OCI-LY3 (cell line): ENCODE data around the gene SHD.
"Not testable (repeated sequence)": the region's sequence is repeated elsewhere in the genome, so short reads cannot be mapped to it uniquely, and the experiment has no call there.

ENCODE experiments used
- H2AFZ ChIP-seq: fragments of 200-600, 300-600 bp; shearing (Covaris generic); 2 replicates; pipeline ENCODE4 v1.6.0; 2014; ENCODE audit warnings: antibody characterized with exemption, low read depth, low read length
- H3K27ac ChIP-seq: fragments of 200-600, 300-600 bp; sonication (generic); 2 replicates; pipeline ENCODE4 v1.5.1; 2014; ENCODE audit warnings: mild to moderate bottlenecking, low read length, moderate library complexity, mixed read lengths
- H3K27me3 ChIP-seq: fragments of 200-600, 300-600 bp; sonication (generic); 2 replicates; pipeline ENCODE4 v1.6.1; 2014; ENCODE audit warnings: low read depth, low read length, mixed read lengths
- H3K36me3 ChIP-seq: fragments of 200-600, 300-600 bp; sonication (generic); replicated peaks from 2 replicates; pipeline ENCODE3; 2014; ENCODE audit warnings: low read depth, low read length, mixed read lengths
- H3K4me1 ChIP-seq: fragments of 300-600, 200-600 bp; sonication (generic); 2 replicates; pipeline ENCODE4 v1.6.1; 2014; ENCODE audit warnings: low read length, mixed read lengths
- H3K4me2 ChIP-seq: fragments of 200-600, 300-600 bp; sonication (generic); 2 replicates; pipeline ENCODE4 v1.6.1; 2014; ENCODE audit warnings: low read length, mixed read lengths
- H3K4me3 ChIP-seq: fragments of 300-600, 200-600 bp; sonication (generic); 2 replicates; pipeline ENCODE4 v1.5.1; 2014; ENCODE audit warnings: antibody characterized with exemption, mild to moderate bottlenecking, low read length, moderate library complexity
- H3K79me2 ChIP-seq: fragments of 300-600, 200-600 bp; shearing (Covaris generic); 2 replicates; pipeline ENCODE4 v1.6.1; 2014; ENCODE audit warnings: mild to moderate bottlenecking, low read length, mixed read lengths
- H3K9ac ChIP-seq: fragments of 300-600, 200-600 bp; shearing (Covaris generic); 2 replicates; pipeline ENCODE4 v1.6.0; 2014; ENCODE audit warnings: mild to moderate bottlenecking, low read length, moderate library complexity
- H3K9me3 ChIP-seq: fragments of 200-600, 300-600 bp; shearing (Covaris generic); 2 replicates; pipeline ENCODE4 v1.6.1; 2014; ENCODE audit warnings: low read length, mixed read lengths; ENCODE audit not compliant: insufficient read depth
- H4K20me1 ChIP-seq: fragments of 200-600, 300-600 bp; sonication (generic); 2 replicates; pipeline ENCODE4 v1.6.1; 2016; ENCODE audit warnings: low read length, mixed read lengths; ENCODE audit not compliant: insufficient read depth
- CTCF ChIP-seq: fragments of 200-600, 300-600 bp; sonication (generic); IDR thresholded peaks from 2 replicates; pipeline ENCODE4 v1.5.1; 2014; ENCODE audit warnings: antibody characterized with exemption, low read length, low read depth
- EZH2phosphoT487 ChIP-seq: fragments of 200-600 bp; shearing (Covaris generic); IDR thresholded peaks from 2 replicates; pipeline ENCODE4 v1.6.1; 2018; ENCODE audit warnings: antibody characterized with exemption, mixed run types, low read depth

The SHD gene

GRCh38 chr19:4267901-4268815, 10.9 kb upstream of the SHD start:
- Histone ChIP-seq H3K9ac (no peak overlapping the region), H3K27me3 (no peaks in the 10 kb centered on the region), H3K79me2 (no peaks in the 10 kb centered on the region), H3K4me1 (peaks cover 5% of the 10 kb centered on the region; the same call in 1 of the 2 replicates), H3K4me3 (no peak overlapping the region), H3K36me3 (peaks cover 14% of the 10 kb centered on the region), H3K9me3 (no peaks in the 10 kb centered on the region), H3K4me2 (no peak overlapping the region), H2AFZ (no peak overlapping the region), H4K20me1 (no peaks in the 10 kb centered on the region), H3K27ac (no peak overlapping the region)
- no peak for TF ChIP-seq CTCF
- no peak for TF ChIP-seq EZH2phosphoT487

- no peak overlapping the region for H3K4me2 ChIP-seq
- no peaks in the 10 kb centered on the region for H3K79me2 ChIP-seq
- no peak overlapping the region for H3K27ac ChIP-seq
- no peak overlapping the region for H2AFZ ChIP-seq
- H3K4me1 ChIP-seq, result peaks cover 5% of the 10 kb centered on the region; the same call in 1 of the 2 replicates
- H3K4me3 ChIP-seq, result no peak overlapping the region
- no peaks in the 10 kb centered on the region for H3K27me3 ChIP-seq
- no peaks in the 10 kb centered on the region for H4K20me1 ChIP-seq
- peaks cover 14% of the 10 kb centered on the region for H3K36me3 ChIP-seq
- H3K9me3 ChIP-seq, result no peaks in the 10 kb centered on the region
- TF ChIP-seq CTCF, result 0 out of 2 replicates have a peak, but pooled peaks have one; percentile 9
- TF ChIP-seq EZH2phosphoT487, result no peak
- no peak overlapping the region for H3K9ac ChIP-seq
Observed at GRCh38 chr19:4268816-4269430, 10.1 kb upstream of the SHD start.

- Histone ChIP-seq H3K9ac (no peak overlapping the region), H4K20me1 (no peaks in the 10 kb centered on the region), H3K27ac (no peak overlapping the region), H3K4me3 (no peak overlapping the region), H3K9me3 (no peaks in the 10 kb centered on the region), H3K79me2 (no peaks in the 10 kb centered on the region), H3K27me3 (no peaks in the 10 kb centered on the region), H3K36me3 (peaks cover 14% of the 10 kb centered on the region), H3K4me2 (no peak overlapping the region), H3K4me1 (no peaks in the 10 kb centered on the region), H2AFZ (no peak overlapping the region)
- TF ChIP-seq CTCF (no peak), EZH2phosphoT487 (no peak)
Observed at GRCh38 chr19:4272894-4273293, 6.2 kb upstream of the SHD start.

- H3K9me3 ChIP-seq, H3K4me1 ChIP-seq, H2AFZ ChIP-seq, H3K36me3 ChIP-seq, H3K27ac ChIP-seq, H3K4me3 ChIP-seq, H4K20me1 ChIP-seq, H3K9ac ChIP-seq, H3K79me2 ChIP-seq, H3K27me3 ChIP-seq, H3K4me2 ChIP-seq: not testable (repeated sequence)
Observed at GRCh38 chr19:4274321-4274686, 4.8 kb upstream of the SHD start.
